ENCODE results near the gene SLC11A2.

SLC11A2 gene

GRCh38 chr12:50981319-50982239 lies 44.6 kb downstream of the SLC11A2 start:
- no peak overlapping the region for H3K4me2 ChIP-seq (ENCODE audit: low read length)
- no peaks in the 10 kb centered on the region for H4K20me1 ChIP-seq (ENCODE audit: insufficient read depth, low read length)
- H3K27me3 ChIP-seq (ENCODE audit: insufficient read depth, low read length) = no peaks in the 10 kb centered on the region
- no peaks in the 10 kb centered on the region for H3K79me2 ChIP-seq (ENCODE audit: insufficient read depth, low read length)
- no peak overlapping the region for H2AFZ ChIP-seq (ENCODE audit: low read length)
- no peaks in the 10 kb centered on the region for H3K9me2 ChIP-seq (ENCODE audit: low read depth, low read length)
- no peak overlapping the region for H3K9ac ChIP-seq (ENCODE audit: low read length)
- H3K36me3 ChIP-seq (ENCODE audit: insufficient read depth, low read length) = no peaks in the 10 kb centered on the region; the same call in 1 of the 2 replicates
- H3K4me3 ChIP-seq (ENCODE audit: low read depth, low read length, poor library complexity, severe bottlenecking) = no peak overlapping the region
- TF ChIP-seq CTCF (IDR thresholded peaks at IDR 0.05; ENCODE audit: low read length) = no peak
- no peak for TF ChIP-seq EZH2 (IDR thresholded peaks at IDR 0.05; ENCODE audit: borderline replicate concordance, low read length)
- no peaks in the 10 kb centered on the region for H3K9me3 ChIP-seq (ENCODE audit: low read length)
- H3K4me1 ChIP-seq (ENCODE audit: insufficient read depth, low read length, severe bottlenecking) = peaks cover 12% of the 10 kb centered on the region
- H3F3A ChIP-seq (ENCODE audit: insufficient read depth, low read length) = no peaks in the 10 kb centered on the region
- no peak overlapping the region for H3K27ac ChIP-seq (ENCODE audit: low read depth, low read length, poor library complexity, severe bottlenecking)

- no peak overlapping the region for H3K27ac ChIP-seq (ENCODE audit: low read depth, low read length, poor library complexity, severe bottlenecking)
- H2AFZ ChIP-seq (ENCODE audit: low read length) = no peak overlapping the region
- no peaks in the 10 kb centered on the region for H3K9me2 ChIP-seq (ENCODE audit: low read depth, low read length)
- H4K20me1 ChIP-seq (ENCODE audit: insufficient read depth, low read length) = no peaks in the 10 kb centered on the region
- H3K4me3 ChIP-seq (ENCODE audit: low read depth, low read length, poor library complexity, severe bottlenecking) = no peak overlapping the region
- H3K4me1 ChIP-seq (ENCODE audit: insufficient read depth, low read length, severe bottlenecking) = peaks cover 12% of the 10 kb centered on the region
- no peaks in the 10 kb centered on the region for H3K36me3 ChIP-seq (ENCODE audit: insufficient read depth, low read length)
- no peak overlapping the region for H3K4me2 ChIP-seq (ENCODE audit: low read length)
- no peaks in the 10 kb centered on the region for H3F3A ChIP-seq (ENCODE audit: insufficient read depth, low read length)
- H3K79me2 ChIP-seq (ENCODE audit: insufficient read depth, low read length) = no peaks in the 10 kb centered on the region
- no peak overlapping the region for H3K9ac ChIP-seq (ENCODE audit: low read length)
- H3K9me3 ChIP-seq (ENCODE audit: low read length) = no peaks in the 10 kb centered on the region
- no peak for TF ChIP-seq EZH2 (IDR thresholded peaks at IDR 0.05; ENCODE audit: borderline replicate concordance, low read length)
- TF ChIP-seq CTCF (IDR thresholded peaks at IDR 0.05; ENCODE audit: low read length) = no peak
- H3K27me3 ChIP-seq (ENCODE audit: insufficient read depth, low read length) = no peaks in the 10 kb centered on the region
Measured at GRCh38 chr12:50980545-50980944, 45.6 kb downstream of the SLC11A2 start.

- Histone ChIP-seq H4K20me1 (ENCODE audit: insufficient read depth, low read length) (no peaks in the 10 kb centered on the region), H3K79me2 (ENCODE audit: insufficient read depth, low read length) (no peaks in the 10 kb centered on the region), H3K27me3 (ENCODE audit: insufficient read depth, low read length) (no peaks in the 10 kb centered on the region), H3K9me3 (ENCODE audit: low read length) (no peaks in the 10 kb centered on the region), H3K36me3 (ENCODE audit: insufficient read depth, low read length) (no peaks in the 10 kb centered on the region), H3K9ac (ENCODE audit: low read length) (peak overlapping the region; percentile 22; the same call in 1 of the 2 replicates), H3F3A (ENCODE audit: insufficient read depth, low read length) (no peaks in the 10 kb centered on the region), H3K9me2 (ENCODE audit: low read depth, low read length) (no peaks in the 10 kb centered on the region), H3K4me3 (ENCODE audit: low read depth, low read length, poor library complexity, severe bottlenecking) (no peak overlapping the region), H3K27ac (ENCODE audit: low read depth, low read length, poor library complexity, severe bottlenecking) (peak overlapping the region; percentile 6), H2AFZ (ENCODE audit: low read length) (no peak overlapping the region), H3K4me1 (ENCODE audit: insufficient read depth, low read length, severe bottlenecking) (peaks cover 12% of the 10 kb centered on the region), H3K4me2 (ENCODE audit: low read length) (no peak overlapping the region)
- TF ChIP-seq EZH2 (IDR thresholded peaks at IDR 0.05; ENCODE audit: borderline replicate concordance, low read length) (no peak), CTCF (IDR thresholded peaks at IDR 0.05; ENCODE audit: low read length) (no peak)
Measured at GRCh38 chr12:50979369-50980052, 46.7 kb downstream of the SLC11A2 start.
